GM12878 (cell line): Measurements from ENCODE around the gene PDZD8.

Source experiments
- ATF7 ChIP-seq: fragments of 450-650 bp; IDR thresholded peaks from 2 replicates; pipeline ENCODE4 v1.6.1; 2016; ENCODE audit warnings: low read depth, mild to moderate bottlenecking
- CEBPB ChIP-seq, 2 experiments: fragments of 150-350 bp in 1 of 2; IDR thresholded peaks; 2 replicates each; pipeline ENCODE4 v1.6.1; 2012 to 2014; ENCODE audit warnings: low read depth in 2 of 2, low read length in 2 of 2, borderline replicate concordance in 1 of 2, inconsistent platforms in 1 of 2
- TAF1 ChIP-seq: IDR thresholded peaks from 2 replicates; pipeline ENCODE4 v1.6.1; 2011; ENCODE audit warnings: mild to moderate bottlenecking, low read depth, low read length, borderline replicate concordance
- TF ChIP-seq, protein P1 (sequence below): IDR thresholded peaks from 2 replicates; pipeline ENCODE4 v1.6.1; 2012; ENCODE audit warnings: low read length, inconsistent platforms
- TF ChIP-seq, protein P2 (sequence below), 3 experiments: IDR thresholded peaks in 2 of 3; conservative IDR thresholded peaks in 1 of 3; 2 replicates each; pipeline ENCODE4 v1.5.1; 2011; ENCODE audit warnings: low read depth in 3 of 3, low read length in 3 of 3, mild to moderate bottlenecking in 3 of 3, control low read depth in 2 of 3, moderate library complexity in 2 of 3, inconsistent platforms in 1 of 3, mixed read lengths in 1 of 3; ENCODE audit not compliant: control insufficient read depth in 2 of 3, insufficient read depth in 1 of 3; ENCODE audit errors: extremely low read depth in 1 of 3

DNA sequence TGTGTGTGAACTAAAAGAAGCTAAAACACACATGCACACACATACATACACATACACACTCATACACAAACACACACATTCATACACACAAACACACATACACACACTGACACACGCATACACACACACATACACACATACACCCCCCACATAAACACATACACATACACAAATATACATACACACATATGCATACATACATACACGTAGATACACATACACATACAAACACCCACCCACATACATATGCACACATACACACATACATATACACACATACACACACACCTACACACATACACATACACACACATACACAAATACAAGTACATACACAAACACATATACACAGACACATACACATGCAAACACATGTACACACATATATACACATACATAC lies 106.3 kb downstream of the PDZD8 start:
- TF ChIP-seq, protein P1, sequence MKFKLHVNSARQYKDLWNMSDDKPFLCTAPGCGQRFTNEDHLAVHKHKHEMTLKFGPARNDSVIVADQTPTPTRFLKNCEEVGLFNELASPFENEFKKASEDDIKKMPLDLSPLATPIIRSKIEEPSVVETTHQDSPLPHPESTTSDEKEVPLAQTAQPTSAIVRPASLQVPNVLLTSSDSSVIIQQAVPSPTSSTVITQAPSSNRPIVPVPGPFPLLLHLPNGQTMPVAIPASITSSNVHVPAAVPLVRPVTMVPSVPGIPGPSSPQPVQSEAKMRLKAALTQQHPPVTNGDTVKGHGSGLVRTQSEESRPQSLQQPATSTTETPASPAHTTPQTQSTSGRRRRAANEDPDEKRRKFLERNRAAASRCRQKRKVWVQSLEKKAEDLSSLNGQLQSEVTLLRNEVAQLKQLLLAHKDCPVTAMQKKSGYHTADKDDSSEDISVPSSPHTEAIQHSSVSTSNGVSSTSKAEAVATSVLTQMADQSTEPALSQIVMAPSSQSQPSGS: no peak
- TF ChIP-seq, protein P2, sequence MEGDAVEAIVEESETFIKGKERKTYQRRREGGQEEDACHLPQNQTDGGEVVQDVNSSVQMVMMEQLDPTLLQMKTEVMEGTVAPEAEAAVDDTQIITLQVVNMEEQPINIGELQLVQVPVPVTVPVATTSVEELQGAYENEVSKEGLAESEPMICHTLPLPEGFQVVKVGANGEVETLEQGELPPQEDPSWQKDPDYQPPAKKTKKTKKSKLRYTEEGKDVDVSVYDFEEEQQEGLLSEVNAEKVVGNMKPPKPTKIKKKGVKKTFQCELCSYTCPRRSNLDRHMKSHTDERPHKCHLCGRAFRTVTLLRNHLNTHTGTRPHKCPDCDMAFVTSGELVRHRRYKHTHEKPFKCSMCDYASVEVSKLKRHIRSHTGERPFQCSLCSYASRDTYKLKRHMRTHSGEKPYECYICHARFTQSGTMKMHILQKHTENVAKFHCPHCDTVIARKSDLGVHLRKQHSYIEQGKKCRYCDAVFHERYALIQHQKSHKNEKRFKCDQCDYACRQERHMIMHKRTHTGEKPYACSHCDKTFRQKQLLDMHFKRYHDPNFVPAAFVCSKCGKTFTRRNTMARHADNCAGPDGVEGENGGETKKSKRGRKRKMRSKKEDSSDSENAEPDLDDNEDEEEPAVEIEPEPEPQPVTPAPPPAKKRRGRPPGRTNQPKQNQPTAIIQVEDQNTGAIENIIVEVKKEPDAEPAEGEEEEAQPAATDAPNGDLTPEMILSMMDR (IDR thresholded peaks at IDR 0.05 in 2 of 3, conservative IDR thresholded peaks at IDR 0.05 in 1 of 3; ENCODE audit: control insufficient read depth in 2 of 3, extremely low read depth in 1 of 3, insufficient read depth in 1 of 3, low read depth in 3 of 3, low read length in 3 of 3): no peak
- no peak for TF ChIP-seq CEBPB (IDR thresholded peaks at IDR 0.05; ENCODE audit: borderline replicate concordance in 1 of 2, low read depth in 2 of 2, low read length in 2 of 2)
- TF ChIP-seq TAF1: no peak
- TF ChIP-seq ATF7: no peak
